Activated CD8-positive, alpha-beta memory T cell treated with anti-CD3 and anti-CD28 coated beads, Interleukin-2, amount 50 U/mL, for 48 hours (primary cell): ENCODE measurements around the gene LMX1A.

ENCODE experiments used
- DNase-seq: peaks from one replicate; pipeline ENCODE4 v3.0.0-alpha.2; 2020

LMX1A gene

GRCh38 chr1:165355977-165356811 lies at the start of gene LMX1A:
LMX1A (minus strand) TSS chr1:165356715; CDS start chr1:165355559, 1,156 bp downstream.
- no peak for DNase-seq

- DNase-seq = no peak
These were observed 47.4 kb upstream of the LMX1A start for GRCh38 chr1:165403835-165404482.

- no peak for DNase-seq
These were observed 46.1 kb upstream of the LMX1A start for GRCh38 chr1:165402517-165403111.

GRCh38 chr1:165397944-165398343 lies 41.4 kb upstream of the LMX1A start:
- DNase-seq = no peak

GRCh38 chr1:165395901-165396300 lies 39.4 kb upstream of the LMX1A start:
- DNase-seq = no peak

- no peak for DNase-seq
These were observed 39.0 kb upstream of the LMX1A start for GRCh38 chr1:165395478-165395877.

GRCh38 chr1:165392634-165393571 lies 36.4 kb upstream of the LMX1A start:
- peak; percentile 93 for DNase-seq

- no peak for DNase-seq
These were observed 33.1 kb upstream of the LMX1A start for GRCh38 chr1:165389609-165390008.

- no peak for DNase-seq
These were observed 31.4 kb upstream of the LMX1A start for GRCh38 chr1:165387961-165388360.

- DNase-seq = no peak
These were observed 31.0 kb upstream of the LMX1A start for GRCh38 chr1:165387505-165387904.

GRCh38 chr1:165383599-165384405 lies 27.3 kb upstream of the LMX1A start:
- no peak for DNase-seq

- no peak for DNase-seq
These were observed 26.6 kb upstream of the LMX1A start for GRCh38 chr1:165383067-165383466.

- DNase-seq = no peak
These were observed 25.4 kb upstream of the LMX1A start for GRCh38 chr1:165381745-165382505.

GRCh38 chr1:165376811-165377311 lies 20.3 kb upstream of the LMX1A start:
- DNase-seq = no peak

- DNase-seq = peak; percentile 65
These were observed 19.7 kb upstream of the LMX1A start for GRCh38 chr1:165376041-165376810.

- no peak for DNase-seq
These were observed 19.1 kb upstream of the LMX1A start for GRCh38 chr1:165375623-165376022.

GRCh38 chr1:165371588-165372225 lies 15.2 kb upstream of the LMX1A start:
- no peak for DNase-seq

GRCh38 chr1:165369255-165369848 lies 12.8 kb upstream of the LMX1A start:
- peak; percentile 80 for DNase-seq

GRCh38 chr1:165367375-165367993 lies 11.0 kb upstream of the LMX1A start:
- DNase-seq = peak; percentile 95
